Peyer's patch (tissue), 4 donors: ENCODE measurements around the gene GMPR2.

Source experiments
- CTCF ChIP-seq, 6 experiments: fragments of 450-650 bp in 4 of 6; fragments of 200-600 bp in 2 of 6; sonication (generic) in 1 of 6; IDR thresholded peaks; one replicate each; pipeline ENCODE4 v1.5.1; 2017 to 2019; ENCODE audit warnings: antibody characterized with exemption in 6 of 6, mild to moderate bottlenecking in 3 of 6, moderate library complexity in 1 of 6
- POLR2A ChIP-seq, 2 donors: fragments of 450-650 bp; IDR thresholded peaks; one replicate each; pipeline ENCODE4 v1.5.1; 2017; ENCODE audit warnings: antibody characterized with exemption in 2 of 2, mild to moderate bottlenecking in 2 of 2, moderate library complexity in 2 of 2

- no peak for TF ChIP-seq CTCF (IDR thresholded peaks at IDR 0.05)
- no peak for TF ChIP-seq POLR2A (IDR thresholded peaks at IDR 0.05)
These were observed 39.1 kb downstream of the GMPR2 start for GRCh38 chr14:24271834-24272263.
